OCI-LY1 (cell line): ENCODE results near the gene ACTR3.

ENCODE experiments used
- CTCF ChIP-seq: fragments of 200-600 bp; sonication (generic), shearing (Covaris generic); IDR thresholded peaks from 2 replicates; pipeline ENCODE4 v1.5.1; 2017; ENCODE audit warnings: mild to moderate bottlenecking, antibody characterized with exemption, low read length, moderate library complexity, mixed read lengths
- EZH2 ChIP-seq: fragments of 200-600 bp; sonication (generic), shearing (Covaris generic); IDR thresholded peaks from 2 replicates; pipeline ENCODE4 v1.8.0; 2017; ENCODE audit warnings: borderline replicate concordance, mixed run types, mild to moderate bottlenecking, antibody characterized with exemption, low read length, moderate library complexity, mixed read lengths

DNA sequence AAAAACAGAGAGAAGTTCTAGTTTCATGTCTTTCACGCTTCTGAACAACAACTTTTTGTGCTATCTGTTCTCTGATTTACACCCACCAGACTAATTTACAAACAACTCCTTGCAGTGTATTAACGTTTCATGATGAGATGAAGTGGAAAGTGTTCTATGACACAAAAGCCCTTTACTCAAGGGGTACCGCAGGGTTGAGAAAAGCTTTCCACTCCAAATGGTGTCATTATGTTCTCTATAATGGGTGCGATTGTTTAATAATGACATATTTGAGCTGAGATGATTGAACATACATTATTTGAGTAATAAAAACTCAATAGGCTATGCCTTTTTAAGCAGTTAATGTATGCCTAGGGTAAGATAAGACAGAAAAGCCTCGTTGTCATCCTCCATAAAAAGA, 76.3 kb downstream of the ACTR3 start:
- no peak for TF ChIP-seq CTCF
- no peak for TF ChIP-seq EZH2
